Right lobe of liver (tissue), 6 donors: ENCODE results near the gene IFI44L. TPM values are rescaled to one million over a fixed set of nuclear protein-coding genes. Genes with fewer than 3 reads are reported as not detected.

Experiments
- ATAC-seq, 4 donors: fragments of 200-7000 bp; cut with Tn5 transposase; one replicate each; pipeline ENCODE4 v1.9.1; 2020; ENCODE audit warnings: mild to moderate bottlenecking in 4 of 4, moderate library complexity in 4 of 4
- DNase-seq, 3 donors: peaks; one replicate each; pipeline ENCODE4 v3.0.0-alpha.2; 2020
- H3K27ac ChIP-seq, 3 donors: fragments of 200-600 bp; one replicate each; pipeline ENCODE4 v1.8.0; 2022
- H3K27me3 ChIP-seq, 2 donors: fragments of 200-600 bp; one replicate each; pipeline ENCODE4 v1.8.0; 2022
- H3K36me3 ChIP-seq, 4 donors: fragments of 200-600 bp; sonication (generic) in 1 of 4; one replicate each; pipeline versions ENCODE4 v1.5.1 to v1.8.0; 2017 to 2022; ENCODE audit warnings: control low read depth in 1 of 4
- H3K4me1 ChIP-seq, 4 donors: fragments of 200-600 bp; sonication (generic) in 1 of 4; one replicate each; pipeline versions ENCODE4 v1.5.1 to v1.8.0; 2017 to 2022; ENCODE audit warnings: control low read depth in 1 of 4
- H3K4me3 ChIP-seq, 3 donors: fragments of 200-600 bp; one replicate each; pipeline ENCODE4 v1.8.0; 2022
- H3K9me3 ChIP-seq, 4 donors: fragments of 200-600 bp; sonication (generic) in 1 of 4; one replicate each; pipeline versions ENCODE4 v1.5.1 to v1.8.0; 2017 to 2022; ENCODE audit warnings: control low read depth in 1 of 4
- POLR2A ChIP-seq: fragments of 450-650 bp; IDR thresholded peaks from one replicate; pipeline ENCODE4 v1.6.1; 2017; ENCODE audit warnings: antibody characterized with exemption, mild to moderate bottlenecking
- WGBS: methylation state at CpG from one replicate; pipeline ENCODE4 v1.1.6; 2018; ENCODE audit warnings: low coverage, low lambda C conversion rate; ENCODE audit not compliant: insufficient coverage; ENCODE audit errors: missing lambda C conversion rate; 5-methylcytosine and 5-hydroxymethylcytosine counted together
- intact Hi-C, 2 donors: fragments of 100-400 bp; cut with DNase I; formaldehyde crosslinking; loops; one replicate each; pipeline versions ENCODE4 v1.11.2 to v1.14.1; 2022
- total RNA-seq, 6 experiments: library from RNA; depleted of rRNA in 2 of 6; stranded (reverse); fragments of >200 nt in 2 of 6; fragmentation: NEBNext Ultra II Directional in 3 of 6; extraction: Animal tissue kit (Norgen Biotek cat#: 25700) in 3 of 6; gene quantifications; one replicate each; pipeline versions ENCODE4 v1.1.0 to v1.2.4, GENCODE V29; 2016 to 2023
- TF ChIP-seq, protein P1 (sequence below), 4 donors: fragments of 200-600 bp in 3 of 4; fragments of 450-650 bp in 1 of 4; IDR thresholded peaks; one replicate each; pipeline versions ENCODE4 v1.5.1 to v1.8.0; 2016 to 2022; ENCODE audit warnings: antibody characterized with exemption in 4 of 4, mild to moderate bottlenecking in 2 of 4
- donor health status: DM: no; HTN: yes; CAD: no.
- donor health status: DM: no; HTN: no; CAD: no.
- donor health status: DM: no; HTN: no; CAD: no.
- donor health status: DM: no; HTN: yes; CAD: no.
- donor health status: DM: no; HTN: yes; CAD: no.

IFI44L gene
- total RNA-seq, 6 experiments from 2014 or later = 0.49 to 3.1 (median 1.7) TPM

DNA sequence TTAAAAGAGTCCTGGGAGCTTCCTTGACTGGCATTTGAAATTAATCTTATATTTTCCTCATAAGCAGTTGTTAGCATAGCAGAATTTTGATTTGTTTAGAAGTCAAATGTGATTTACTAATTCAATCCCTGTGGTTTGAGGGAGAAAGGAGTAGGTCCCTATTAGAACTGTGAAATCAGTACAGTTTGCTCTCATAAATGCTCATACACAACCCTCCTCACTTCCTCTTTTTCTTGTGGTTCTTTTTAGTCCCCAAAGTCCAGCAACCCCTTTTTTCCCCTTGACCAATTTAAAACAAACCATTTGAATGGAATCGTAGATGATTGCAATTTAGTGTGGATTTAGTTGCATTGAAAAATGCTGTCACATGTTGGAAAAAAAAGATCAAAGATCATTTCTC is 20.2 kb downstream of the IFI44L start:
- no peaks in the 10 kb centered on the region for H3K27me3 ChIP-seq
- ATAC-seq (no peak), DNase-seq (no peak)
- H3K36me3 ChIP-seq = no peaks in the 10 kb centered on the region
- H3K4me1 ChIP-seq = no peaks in the 10 kb centered on the region
- H3K9me3 ChIP-seq = no peaks in the 10 kb centered on the region
- no peak overlapping the region for H3K4me3 ChIP-seq
- WGBS = 53% methylated on average over 1 of the region's 1 CpG
- TF ChIP-seq, protein P1, sequence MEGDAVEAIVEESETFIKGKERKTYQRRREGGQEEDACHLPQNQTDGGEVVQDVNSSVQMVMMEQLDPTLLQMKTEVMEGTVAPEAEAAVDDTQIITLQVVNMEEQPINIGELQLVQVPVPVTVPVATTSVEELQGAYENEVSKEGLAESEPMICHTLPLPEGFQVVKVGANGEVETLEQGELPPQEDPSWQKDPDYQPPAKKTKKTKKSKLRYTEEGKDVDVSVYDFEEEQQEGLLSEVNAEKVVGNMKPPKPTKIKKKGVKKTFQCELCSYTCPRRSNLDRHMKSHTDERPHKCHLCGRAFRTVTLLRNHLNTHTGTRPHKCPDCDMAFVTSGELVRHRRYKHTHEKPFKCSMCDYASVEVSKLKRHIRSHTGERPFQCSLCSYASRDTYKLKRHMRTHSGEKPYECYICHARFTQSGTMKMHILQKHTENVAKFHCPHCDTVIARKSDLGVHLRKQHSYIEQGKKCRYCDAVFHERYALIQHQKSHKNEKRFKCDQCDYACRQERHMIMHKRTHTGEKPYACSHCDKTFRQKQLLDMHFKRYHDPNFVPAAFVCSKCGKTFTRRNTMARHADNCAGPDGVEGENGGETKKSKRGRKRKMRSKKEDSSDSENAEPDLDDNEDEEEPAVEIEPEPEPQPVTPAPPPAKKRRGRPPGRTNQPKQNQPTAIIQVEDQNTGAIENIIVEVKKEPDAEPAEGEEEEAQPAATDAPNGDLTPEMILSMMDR (IDR thresholded peaks at IDR 0.05) = no peak
- TF ChIP-seq POLR2A = no peak
- intact Hi-C loops = no loop called here
- H3K27ac ChIP-seq = no peak overlapping the region

DNA sequence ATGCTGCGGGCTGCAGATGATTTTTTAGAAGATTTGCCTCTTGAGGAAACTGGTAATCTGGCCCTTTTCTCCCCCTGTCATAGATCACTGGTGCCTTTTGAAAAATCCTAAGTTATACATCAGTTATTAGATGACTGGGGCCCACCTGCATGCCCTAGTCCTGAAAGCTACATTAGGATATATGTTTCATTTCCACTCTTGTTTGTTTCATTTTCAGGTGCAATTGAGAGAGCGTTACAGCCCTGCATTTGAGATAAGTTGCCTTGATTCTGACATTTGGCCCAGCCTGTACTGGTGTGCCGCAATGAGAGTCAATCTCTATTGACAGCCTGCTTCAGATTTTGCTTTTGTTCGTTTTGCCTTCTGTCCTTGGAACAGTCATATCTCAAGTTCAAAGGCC is 21.3 kb downstream of the IFI44L start:
- no peaks in the 10 kb centered on the region for H3K36me3 ChIP-seq
- no peak for ATAC-seq
- intact Hi-C loops = no loop called here

DNA sequence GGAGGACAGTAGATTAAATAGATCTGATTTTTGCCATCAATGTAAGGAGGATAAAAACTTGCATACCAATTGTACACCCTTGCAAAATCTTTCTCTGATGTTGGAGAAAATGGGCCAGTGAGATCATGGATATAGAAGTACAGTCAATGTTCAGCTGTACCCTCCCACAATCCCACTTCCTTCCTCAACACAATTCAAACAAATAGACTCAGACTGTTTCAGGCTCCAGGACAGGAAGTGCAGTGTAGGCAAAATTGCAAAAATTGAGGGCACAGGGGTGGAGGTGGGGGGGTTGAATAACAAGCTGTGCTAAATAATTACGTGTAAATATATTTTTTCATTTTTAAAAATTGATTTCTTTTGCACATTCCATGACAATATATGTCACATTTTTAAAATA is 25.5 kb downstream of the IFI44L start:
- no peak for TF ChIP-seq POLR2A
- TF ChIP-seq, protein P1 (IDR thresholded peaks at IDR 0.05) = no peak
- Histone ChIP-seq H3K27ac (no peak overlapping the region), H3K4me1 (no peaks in the 10 kb centered on the region), H3K4me3 (no peak overlapping the region), H3K36me3 (no peaks in the 10 kb centered on the region), H3K27me3 (no peaks in the 10 kb centered on the region), H3K9me3 (no peaks in the 10 kb centered on the region)
- intact Hi-C loops = no loop called here
- peak; percentile 29 to 46 (median 40) for ATAC-seq
- DNase-seq = no peak
- 35% methylated on average over 1 of the region's 1 CpG for WGBS

More for the DNA sequence above, 21.3 kb downstream of the IFI44L start:
- Histone ChIP-seq H3K4me3 (no peak overlapping the region), H3K9me3 (no peaks in the 10 kb centered on the region), H3K27me3 (no peaks in the 10 kb centered on the region), H3K27ac (no peak overlapping the region), H3K4me1 (no peaks in the 10 kb centered on the region)
- DNase-seq = no peak
- TF ChIP-seq POLR2A = no peak
- TF ChIP-seq, protein P1 (IDR thresholded peaks at IDR 0.05) = no peak
- 93% methylated on average over 4 of the region's 4 CpGs for WGBS

DNA sequence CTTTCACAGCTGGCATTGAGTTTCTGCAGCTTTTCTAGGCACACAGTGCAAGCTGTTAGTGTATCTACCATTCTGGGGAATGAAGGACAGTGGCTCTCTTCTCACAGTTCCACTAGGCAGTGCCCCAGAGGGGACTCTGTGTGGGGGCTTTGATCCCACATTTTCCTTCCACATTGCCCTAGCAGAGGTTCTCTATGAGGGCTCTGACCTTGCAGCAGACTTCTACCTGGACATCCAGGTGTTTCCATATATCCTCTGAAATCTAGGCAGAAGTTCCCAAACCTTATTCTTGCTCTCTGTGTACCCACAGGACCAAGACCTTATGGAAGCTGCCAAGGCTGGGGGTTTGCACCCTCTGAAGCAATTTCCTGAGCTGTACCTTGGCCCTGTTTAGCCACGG is 27.0 kb downstream of the IFI44L start:
- no peak for DNase-seq
- H3K36me3 ChIP-seq = no peaks in the 10 kb centered on the region
- no peaks in the 10 kb centered on the region for H3K9me3 ChIP-seq
- no peak overlapping the region for H3K4me3 ChIP-seq
- no peaks in the 10 kb centered on the region for H3K27me3 ChIP-seq
- H3K4me1 ChIP-seq = no peaks in the 10 kb centered on the region
- no peak for ATAC-seq
- TF ChIP-seq, protein P1 (IDR thresholded peaks at IDR 0.05) = no peak
- no peak for TF ChIP-seq POLR2A
- intact Hi-C loops = no loop called here
- no peak overlapping the region for H3K27ac ChIP-seq
- WGBS = no CpG with 5 or more reads among the region's 1 CpG

DNA sequence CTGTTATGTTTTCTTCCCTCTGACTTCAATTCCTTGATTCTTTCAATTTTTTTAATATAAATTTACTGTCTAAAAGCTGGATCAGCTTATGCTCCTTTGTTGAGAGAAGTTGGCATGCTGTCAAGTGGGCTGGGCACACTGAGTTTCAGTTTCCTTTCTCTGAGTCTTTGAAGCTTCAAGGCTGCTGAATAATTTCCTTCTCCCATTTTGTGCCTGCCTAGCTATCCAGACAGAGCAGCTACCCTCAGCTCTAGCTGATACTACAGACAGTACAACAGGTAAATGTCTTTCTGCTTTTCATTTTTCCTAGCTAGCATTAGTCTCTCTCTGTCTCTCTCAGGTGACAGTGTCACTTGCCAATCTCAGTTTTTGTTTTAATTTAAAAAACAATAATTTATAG is 29.4 kb downstream of the IFI44L start, which contains the start of gene IFI44:
IFI44 (plus strand) TSS at position 204 of the 400 bp plus-strand sequence. CDS start 365 bp downstream, outside the sequence.
- intact Hi-C loops = no loop called here
- peak; percentile 91 to 95 (median 94) for ATAC-seq

More for the DNA sequence above, 29.4 kb downstream of the IFI44L start, which contains the start of gene IFI44:
- Histone ChIP-seq H3K36me3 (no peaks in the 10 kb centered on the region), H3K27me3 (no peaks in the 10 kb centered on the region), H3K27ac (peak within 1 kb of the TSS; percentile 2 to 68 (median 47)), H3K9me3 (no peaks in the 10 kb centered on the region), H3K4me1 (no peaks in the 10 kb centered on the region), H3K4me3 (peak within 1 kb of the TSS; percentile 34 to 49 (median 43))
- peak; percentile 49 for TF ChIP-seq POLR2A
- TF ChIP-seq, protein P1 (IDR thresholded peaks at IDR 0.05) = no peak
- DNase-seq = peak; percentile 70 to 83 (median 76)
